PC-9 (cell line): ENCODE results near the gene TMEM161A. TPM values are rescaled to one million over a fixed set of nuclear protein-coding genes. Genes with fewer than 3 reads are reported as not detected.

Experiments used
- BruUV-seq: library from RNA; stranded (reverse); fragments of 400-500 nt; replicated peaks from 2 replicates; lab custom pipeline; 2021; lab: Mats Ljungman, UMichigan
- CTCF ChIA-PET: fragments of 300-600 bp; sonication (Branson Sonifier 250); formaldehyde crosslinking; loops from one replicate; lab custom pipeline; 2022; ENCODE audit warnings: antibody characterized with exemption; lab: Charles Lee
- POLR2A ChIA-PET: fragments of 300-600 bp; sonication (Branson Sonifier 250); formaldehyde crosslinking; loops from one replicate; lab custom pipeline; 2022; ENCODE audit warnings: antibody characterized with exemption; ENCODE audit not compliant: unreplicated experiment; lab: Charles Lee
- DNase-seq, 2 experiments: peaks; one replicate each; pipeline versions ENCODE4 v3.0.0 to v3.0.0-alpha.2; 2015 to 2022; ENCODE audit warnings: mixed read lengths in 1 of 2
- H2AFZ ChIP-seq: fragments of 200-600 bp; sonication (generic); 2 replicates; pipeline ENCODE4 v1.8.1; 2017; ENCODE audit warnings: antibody characterized with exemption
- H3F3A ChIP-seq: fragments of 200-600 bp; sonication (generic); 2 replicates; pipeline ENCODE4 v1.8.1; 2017; ENCODE audit warnings: antibody characterized with exemption, mild to moderate bottlenecking, low read depth; ENCODE audit not compliant: insufficient read depth
- H3K27ac ChIP-seq: fragments of 200-600 bp; sonication (generic); 2 replicates; pipeline ENCODE4 v1.6.1; 2016; ENCODE audit warnings: mixed run types
- H3K27me3 ChIP-seq: fragments of 200-600 bp; sonication (generic); 2 replicates; pipeline ENCODE4 v1.6.1; 2016; ENCODE audit warnings: low read depth, mixed run types; ENCODE audit not compliant: insufficient read depth
- H3K36me3 ChIP-seq: fragments of 200-600 bp; sonication (generic); 2 replicates; pipeline ENCODE4 v1.6.1; 2016; ENCODE audit warnings: low read depth, mixed run types
- H3K4me1 ChIP-seq: fragments of 200-600 bp; sonication (generic); replicated peaks from 2 replicates; pipeline ENCODE4 v1.6.1; 2016; ENCODE audit warnings: mixed run types; ENCODE audit not compliant: insufficient read depth
- H3K4me2 ChIP-seq: fragments of 200-600 bp; sonication (generic); 2 replicates; pipeline ENCODE4 v1.6.1; 2017; ENCODE audit warnings: mixed run types
- H3K4me3 ChIP-seq: fragments of 200-600 bp; sonication (generic); 2 replicates; pipeline ENCODE4 v1.6.1; 2016; ENCODE audit warnings: mixed run types
- H3K79me2 ChIP-seq: fragments of 200-600 bp; sonication (generic); 2 replicates; pipeline ENCODE4 v1.6.1; 2017; ENCODE audit warnings: low read depth, mixed run types
- H3K9me2 ChIP-seq: fragments of 200-600 bp; sonication (generic); 2 replicates; pipeline ENCODE4 v1.8.1; 2017; ENCODE audit warnings: mild to moderate bottlenecking; ENCODE audit not compliant: insufficient read depth
- H3K9me3 ChIP-seq: fragments of 200-600 bp; sonication (generic); 2 replicates; pipeline ENCODE4 v1.8.1; 2016; ENCODE audit warnings: low read depth; ENCODE audit not compliant: insufficient read depth
- H4K20me1 ChIP-seq: fragments of 200-600 bp; sonication (generic); 2 replicates; pipeline ENCODE4 v1.8.1; 2017; ENCODE audit not compliant: insufficient read depth
- EZH2 ChIP-seq: fragments of 200-600 bp; sonication (generic); IDR thresholded peaks from 2 replicates; pipeline ENCODE4 v1.8.0; 2017; ENCODE audit warnings: antibody characterized with exemption, low read depth
- intact Hi-C: fragments of 100-400 bp; cut with micrococcal nuclease; formaldehyde crosslinking; loops from one replicate; pipeline ENCODE4 v1.10.0; 2022; ENCODE audit not compliant: unreplicated experiment
- total RNA-seq: library from RNA; stranded (reverse); gene quantifications from 2 replicates; pipeline ENCODE4 v1.2.3, GENCODE V29; 2021
- TF ChIP-seq, protein P1 (sequence below): fragments of 200-600 bp; sonication (generic); conservative IDR thresholded peaks from 2 replicates; pipeline ENCODE4 v1.6.1; 2017; ENCODE audit warnings: mixed run types, antibody characterized with exemption, mild to moderate bottlenecking, moderate library complexity

Gene TMEM161A
- total RNA-seq, 1 experiment from 2014 or later, result 41.1 TPM

DNA sequence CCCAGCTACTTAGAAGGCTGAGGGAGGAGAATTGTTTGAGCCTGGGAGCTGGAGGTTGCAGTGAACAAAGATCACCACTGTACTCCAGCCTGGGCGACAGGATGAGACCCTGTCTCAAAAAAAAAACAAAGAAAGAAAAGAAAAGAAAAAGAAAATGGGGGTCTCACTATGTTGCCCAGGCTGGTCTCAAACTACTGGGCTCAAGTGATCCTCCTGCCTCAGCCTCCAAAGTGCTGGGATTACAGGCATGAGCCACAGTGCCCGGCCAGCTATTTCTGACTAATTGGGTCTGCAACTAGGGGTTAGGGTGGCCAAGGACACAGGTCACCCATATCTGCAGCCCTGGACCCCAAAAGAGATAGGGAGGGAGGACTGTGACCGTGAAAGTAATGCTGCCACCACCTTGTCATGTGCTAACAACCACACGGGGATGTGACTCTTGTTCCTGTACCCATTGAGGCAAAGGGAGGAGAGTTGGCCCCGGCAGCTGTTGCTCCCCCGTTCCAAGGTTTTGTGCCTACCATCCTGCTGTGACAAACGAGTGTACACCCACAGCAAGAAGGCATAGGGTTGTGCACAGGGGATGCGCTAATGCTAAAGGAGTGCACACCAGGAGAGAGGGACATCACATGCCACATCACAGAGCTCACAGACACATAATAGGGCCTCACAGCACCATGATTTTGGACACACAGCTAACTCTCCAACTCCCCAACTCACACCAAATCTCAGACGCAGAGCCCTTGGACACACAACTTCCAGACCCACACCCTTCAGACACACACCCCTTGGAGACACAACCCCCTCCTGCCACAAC lies 31.2 kb upstream of the TMEM161A start:
- no TSS peak for BruUV-seq
- Histone ChIP-seq H3K4me1 (peaks cover 9% of the 10 kb centered on the region), H3K27me3 (no peaks in the 10 kb centered on the region), H3K4me3 (no peak overlapping the region), H3K36me3 (no peaks in the 10 kb centered on the region), H3K79me2 (no peaks in the 10 kb centered on the region), H2AFZ (no peak overlapping the region), H3K27ac (no peak overlapping the region), H3K9me3 (no peaks in the 10 kb centered on the region), H3F3A (peaks cover 9% of the 10 kb centered on the region; the same call in 1 of the 2 replicates), H3K4me2 (peak overlapping the region; percentile 61), H4K20me1 (no peaks in the 10 kb centered on the region), H3K9me2 (no peaks in the 10 kb centered on the region)
- CTCF ChIA-PET, result no interaction called here
- intact Hi-C loops, result no loop called here
- no peak for TF ChIP-seq EZH2
- TF ChIP-seq, protein P1, sequence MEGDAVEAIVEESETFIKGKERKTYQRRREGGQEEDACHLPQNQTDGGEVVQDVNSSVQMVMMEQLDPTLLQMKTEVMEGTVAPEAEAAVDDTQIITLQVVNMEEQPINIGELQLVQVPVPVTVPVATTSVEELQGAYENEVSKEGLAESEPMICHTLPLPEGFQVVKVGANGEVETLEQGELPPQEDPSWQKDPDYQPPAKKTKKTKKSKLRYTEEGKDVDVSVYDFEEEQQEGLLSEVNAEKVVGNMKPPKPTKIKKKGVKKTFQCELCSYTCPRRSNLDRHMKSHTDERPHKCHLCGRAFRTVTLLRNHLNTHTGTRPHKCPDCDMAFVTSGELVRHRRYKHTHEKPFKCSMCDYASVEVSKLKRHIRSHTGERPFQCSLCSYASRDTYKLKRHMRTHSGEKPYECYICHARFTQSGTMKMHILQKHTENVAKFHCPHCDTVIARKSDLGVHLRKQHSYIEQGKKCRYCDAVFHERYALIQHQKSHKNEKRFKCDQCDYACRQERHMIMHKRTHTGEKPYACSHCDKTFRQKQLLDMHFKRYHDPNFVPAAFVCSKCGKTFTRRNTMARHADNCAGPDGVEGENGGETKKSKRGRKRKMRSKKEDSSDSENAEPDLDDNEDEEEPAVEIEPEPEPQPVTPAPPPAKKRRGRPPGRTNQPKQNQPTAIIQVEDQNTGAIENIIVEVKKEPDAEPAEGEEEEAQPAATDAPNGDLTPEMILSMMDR, result no peak
- POLR2A ChIA-PET, result interaction anchor here (0.6 kb wide), 2 partner anchors 487 to 1029 kb away, joined by 3 to 10 read pairs; no protein-coding TSS in a partner anchor
- DNase-seq, result no peak

DNA sequence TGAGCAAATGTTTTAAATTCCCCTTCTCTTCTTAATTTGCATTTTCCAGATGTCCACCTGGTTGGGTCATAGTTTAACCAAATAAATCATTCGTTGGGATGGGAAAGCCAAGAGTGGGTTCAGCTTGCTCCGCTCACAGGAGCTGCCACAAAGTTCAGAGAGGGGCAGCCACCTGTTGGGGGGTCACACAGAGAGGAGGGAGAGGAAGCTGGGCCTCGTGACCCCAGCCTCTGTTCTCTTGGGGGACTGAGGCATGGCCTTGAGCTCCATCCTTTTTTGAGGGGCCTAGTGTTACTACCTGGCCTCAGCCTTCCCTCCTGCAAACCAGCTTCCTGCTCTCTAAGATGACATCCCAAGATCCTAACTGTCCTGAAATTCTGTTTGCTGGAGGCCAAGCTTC lies 29.3 kb upstream of the TMEM161A start:
- POLR2A ChIA-PET, result no interaction called here

DNA sequence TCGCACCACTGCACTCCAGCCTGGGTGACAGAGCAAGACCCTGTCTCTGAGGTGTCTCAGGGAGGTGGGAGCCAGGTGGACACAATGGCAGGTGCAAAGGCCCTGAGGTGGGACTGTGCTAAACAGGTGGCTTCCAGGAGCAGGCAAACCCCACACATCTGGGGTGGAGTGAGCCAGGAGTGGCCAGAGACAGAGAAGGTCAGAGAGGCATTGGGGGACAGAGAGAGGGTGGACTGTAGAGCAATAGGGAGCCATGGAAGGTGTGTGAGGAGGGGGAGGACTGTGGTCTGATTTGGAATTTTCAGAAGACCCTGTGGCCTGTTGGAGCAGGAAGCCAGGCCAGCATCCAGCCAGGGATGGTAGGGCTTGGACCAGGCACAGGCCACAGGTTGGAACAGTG lies 27.1 kb upstream of the TMEM161A start:
- TF ChIP-seq EZH2, result no peak
- TF ChIP-seq, protein P1, result no peak
- Histone ChIP-seq H3K4me2 (no peak overlapping the region), H3K36me3 (no peaks in the 10 kb centered on the region), H4K20me1 (no peaks in the 10 kb centered on the region), H3K27ac (no peak overlapping the region), H3K9me2 (no peaks in the 10 kb centered on the region), H3K4me3 (no peak overlapping the region), H2AFZ (no peak overlapping the region), H3K4me1 (no peaks in the 10 kb centered on the region), H3F3A (peaks cover 5% of the 10 kb centered on the region; the same call in 1 of the 2 replicates), H3K27me3 (no peaks in the 10 kb centered on the region), H3K9me3 (no peaks in the 10 kb centered on the region), H3K79me2 (no peaks in the 10 kb centered on the region)
- POLR2A ChIA-PET, result no interaction called here
- no TSS peak for BruUV-seq
- DNase-seq, result no peak
- intact Hi-C loops, result no loop called here
- CTCF ChIA-PET, result no interaction called here

More for the DNA sequence above, 29.3 kb upstream of the TMEM161A start:
- H3K36me3 ChIP-seq, result no peaks in the 10 kb centered on the region
- no peaks in the 10 kb centered on the region for H3K27me3 ChIP-seq
- BruUV-seq, result no TSS peak
- peaks cover 8% of the 10 kb centered on the region for H3K4me1 ChIP-seq
- H3K27ac ChIP-seq, result no peak overlapping the region
- no peak overlapping the region for H2AFZ ChIP-seq
- intact Hi-C loops, result no loop called here
- H3K4me2 ChIP-seq, result no peak overlapping the region
- H3F3A ChIP-seq, result peaks cover 10% of the 10 kb centered on the region; the same call in 1 of the 2 replicates
- CTCF ChIA-PET, result no interaction called here
- no peaks in the 10 kb centered on the region for H3K9me2 ChIP-seq
- H3K4me3 ChIP-seq, result no peak overlapping the region
- no peaks in the 10 kb centered on the region for H4K20me1 ChIP-seq
- no peaks in the 10 kb centered on the region for H3K9me3 ChIP-seq
- no peak for DNase-seq
- H3K79me2 ChIP-seq, result no peaks in the 10 kb centered on the region
- TF ChIP-seq EZH2, result no peak
- TF ChIP-seq, protein P1, result no peak
